Dendritic cell treated with granulocyte-macrophage colony-stimulating factor and Interleukin-4, amounts not matched to agents 40 ng/mL and 50 ng/mL, for 4 days (primary cell): ENCODE data around the gene POU6F2.
"Not testable (repeated sequence)": the region's sequence is repeated elsewhere in the genome, so short reads cannot be mapped to it uniquely, and the experiment has no call there.

Experiments
- H3K27ac Mint-ChIP-seq: one replicate; pipeline ENCODE4 v1.8.0; 2022; ENCODE audit warnings: mild to moderate bottlenecking, mixed read lengths
- H3K27me3 Mint-ChIP-seq: one replicate; pipeline ENCODE4 v1.8.0; 2022; ENCODE audit warnings: mild to moderate bottlenecking, mixed read lengths
- H3K36me3 Mint-ChIP-seq: one replicate; pipeline ENCODE4 v1.8.0; 2022; ENCODE audit warnings: low read depth, mixed read lengths
- H3K4me1 Mint-ChIP-seq: one replicate; pipeline ENCODE4 v1.8.0; 2022; ENCODE audit warnings: low read depth, mixed read lengths
- H3K4me3 Mint-ChIP-seq: one replicate; pipeline ENCODE4 v1.8.0; 2022; ENCODE audit warnings: mild to moderate bottlenecking, moderate library complexity, mixed read lengths
- H3K9me3 Mint-ChIP-seq: one replicate; pipeline ENCODE4 v1.8.0; 2022; ENCODE audit warnings: mixed read lengths
- intact Hi-C: fragments of 100-400 bp; cut with micrococcal nuclease; formaldehyde crosslinking; loops from one replicate; pipeline ENCODE4 v1.15.0; 2022

The POU6F2 gene

GRCh38 chr7:38953227-38953626 lies 24.5 kb upstream of the POU6F2 start:
- intact Hi-C loops, result no loop called here
- Mint-ChIP-seq H3K4me3 (no peak overlapping the region), H3K9me3 (no peaks in the 10 kb centered on the region), H3K36me3 (no peaks in the 10 kb centered on the region), H3K27ac (no peak overlapping the region), H3K4me1 (peaks cover 8% of the 10 kb centered on the region), H3K27me3 (no peaks in the 10 kb centered on the region)

GRCh38 chr7:38953971-38954370 lies 23.7 kb upstream of the POU6F2 start:
- Mint-ChIP-seq H3K36me3 (no peaks in the 10 kb centered on the region), H3K4me1 (peaks cover 8% of the 10 kb centered on the region), H3K27me3 (peaks cover 1% of the 10 kb centered on the region), H3K9me3 (no peaks in the 10 kb centered on the region), H3K27ac (no peak overlapping the region), H3K4me3 (no peak overlapping the region)
- intact Hi-C loops, result no loop called here

- intact Hi-C loops, result no loop called here
- Mint-ChIP-seq H3K27ac (no peak overlapping the region), H3K27me3 (peaks cover 1% of the 10 kb centered on the region), H3K4me1 (peaks cover 8% of the 10 kb centered on the region), H3K9me3 (no peaks in the 10 kb centered on the region), H3K4me3 (no peak overlapping the region), H3K36me3 (no peaks in the 10 kb centered on the region)
Observed at GRCh38 chr7:38955892-38956291, 21.8 kb upstream of the POU6F2 start.

GRCh38 chr7:38962028-38962427 lies 15.7 kb upstream of the POU6F2 start:
- intact Hi-C loops, result no loop called here
- H3K4me3 Mint-ChIP-seq, result no peak overlapping the region
- no peaks in the 10 kb centered on the region for H3K4me1 Mint-ChIP-seq
- H3K27ac Mint-ChIP-seq, result no peak overlapping the region
- no peaks in the 10 kb centered on the region for H3K9me3 Mint-ChIP-seq
- H3K27me3 Mint-ChIP-seq, result peaks cover 1% of the 10 kb centered on the region
- H3K36me3 Mint-ChIP-seq, result no peaks in the 10 kb centered on the region

- Mint-ChIP-seq H3K9me3 (no peaks in the 10 kb centered on the region), H3K36me3 (no peaks in the 10 kb centered on the region), H3K27me3 (no peaks in the 10 kb centered on the region), H3K4me1 (no peaks in the 10 kb centered on the region), H3K27ac (no peak overlapping the region), H3K4me3 (no peak overlapping the region)
- intact Hi-C loops, result no loop called here
Observed at GRCh38 chr7:38964921-38965320, 12.8 kb upstream of the POU6F2 start.

- no peak overlapping the region for H3K4me3 Mint-ChIP-seq
- H3K4me1 Mint-ChIP-seq, result no peaks in the 10 kb centered on the region
- H3K27me3 Mint-ChIP-seq, result peaks cover 45% of the 10 kb centered on the region
- H3K36me3 Mint-ChIP-seq, result no peaks in the 10 kb centered on the region
- H3K27ac Mint-ChIP-seq, result no peak overlapping the region
- H3K9me3 Mint-ChIP-seq, result no peaks in the 10 kb centered on the region
- intact Hi-C loops, result no loop called here
Observed at GRCh38 chr7:38973760-38974159, 3.9 kb upstream of the POU6F2 start.

GRCh38 chr7:38975944-38976392 lies 1.7 kb upstream of the POU6F2 start:
- no peaks in the 10 kb centered on the region for H3K9me3 Mint-ChIP-seq
- intact Hi-C loops, result no loop called here
- no peak overlapping the region for H3K4me3 Mint-ChIP-seq
- H3K4me1 Mint-ChIP-seq, result no peaks in the 10 kb centered on the region
- no peak overlapping the region for H3K27ac Mint-ChIP-seq
- H3K27me3 Mint-ChIP-seq, result peaks cover 47% of the 10 kb centered on the region
- no peaks in the 10 kb centered on the region for H3K36me3 Mint-ChIP-seq

- Mint-ChIP-seq H3K9me3 (no peaks in the 10 kb centered on the region), H3K27me3 (peaks cover 48% of the 10 kb centered on the region), H3K36me3 (no peaks in the 10 kb centered on the region), H3K4me3 (no peak overlapping the region), H3K27ac (no peak overlapping the region), H3K4me1 (no peaks in the 10 kb centered on the region)
- intact Hi-C loops, result no loop called here
Observed at GRCh38 chr7:38978491-38978890, 782 bp downstream of the POU6F2 start.

GRCh38 chr7:38992203-38992602 lies 14.5 kb downstream of the POU6F2 start:
- Mint-ChIP-seq H3K36me3 (no peaks in the 10 kb centered on the region), H3K4me3 (no peak overlapping the region), H3K27me3 (peaks cover 2% of the 10 kb centered on the region), H3K27ac (no peak overlapping the region), H3K9me3 (no peaks in the 10 kb centered on the region), H3K4me1 (no peaks in the 10 kb centered on the region)
- intact Hi-C loops, result no loop called here

GRCh38 chr7:39001595-39001994 lies 23.9 kb downstream of the POU6F2 start:
- no peaks in the 10 kb centered on the region for H3K9me3 Mint-ChIP-seq
- no peaks in the 10 kb centered on the region for H3K27me3 Mint-ChIP-seq
- H3K4me3 Mint-ChIP-seq, result no peak overlapping the region
- no peaks in the 10 kb centered on the region for H3K4me1 Mint-ChIP-seq
- H3K36me3 Mint-ChIP-seq, result no peaks in the 10 kb centered on the region
- intact Hi-C loops, result no loop called here
- H3K27ac Mint-ChIP-seq, result no peak overlapping the region

- H3K9me3 Mint-ChIP-seq, result no peaks in the 10 kb centered on the region
- no peaks in the 10 kb centered on the region for H3K4me1 Mint-ChIP-seq
- no peaks in the 10 kb centered on the region for H3K27me3 Mint-ChIP-seq
- intact Hi-C loops, result no loop called here
- no peak overlapping the region for H3K27ac Mint-ChIP-seq
- H3K4me3 Mint-ChIP-seq, result no peak overlapping the region
- H3K36me3 Mint-ChIP-seq, result no peaks in the 10 kb centered on the region
Observed at GRCh38 chr7:39002755-39003154, 25.0 kb downstream of the POU6F2 start.

GRCh38 chr7:39005036-39005435 lies 27.3 kb downstream of the POU6F2 start:
- Mint-ChIP-seq H3K27ac (no peak overlapping the region), H3K27me3 (no peaks in the 10 kb centered on the region), H3K4me3 (no peak overlapping the region), H3K9me3 (no peaks in the 10 kb centered on the region), H3K36me3 (no peaks in the 10 kb centered on the region), H3K4me1 (no peaks in the 10 kb centered on the region)
- intact Hi-C loops, result no loop called here

GRCh38 chr7:39005461-39005860 lies 27.8 kb downstream of the POU6F2 start:
- H3K4me3 Mint-ChIP-seq, result no peak overlapping the region
- no peaks in the 10 kb centered on the region for H3K4me1 Mint-ChIP-seq
- H3K27me3 Mint-ChIP-seq, result no peaks in the 10 kb centered on the region
- no peaks in the 10 kb centered on the region for H3K9me3 Mint-ChIP-seq
- intact Hi-C loops, result no loop called here
- no peaks in the 10 kb centered on the region for H3K36me3 Mint-ChIP-seq
- H3K27ac Mint-ChIP-seq, result no peak overlapping the region

- H3K27me3 Mint-ChIP-seq, H3K9me3 Mint-ChIP-seq, H3K27ac Mint-ChIP-seq, H3K36me3 Mint-ChIP-seq, H3K4me1 Mint-ChIP-seq, intact Hi-C loops, H3K4me3 Mint-ChIP-seq: not testable (repeated sequence)
Observed at GRCh38 chr7:39013049-39013939, 35.6 kb downstream of the POU6F2 start.

- no peaks in the 10 kb centered on the region for H3K4me1 Mint-ChIP-seq
- peaks cover 8% of the 10 kb centered on the region for H3K9me3 Mint-ChIP-seq
- no peak overlapping the region for H3K27ac Mint-ChIP-seq
- intact Hi-C loops, result no loop called here
- no peak overlapping the region for H3K4me3 Mint-ChIP-seq
- H3K27me3 Mint-ChIP-seq, result no peaks in the 10 kb centered on the region
- no peaks in the 10 kb centered on the region for H3K36me3 Mint-ChIP-seq
Observed at GRCh38 chr7:39016609-39017008, 38.9 kb downstream of the POU6F2 start.
